HCT116 (cell line): ENCODE results near the gene RNF222. TPM values are rescaled to one million over a fixed set of nuclear protein-coding genes. Genes with fewer than 3 reads are reported as not detected.

Experiments
- ATAC-seq: fragments of 200-7000 bp; cut with Tn5 transposase; 2 replicates; pipeline ENCODE4 v1.9.1; 2020; ENCODE audit warnings: mild to moderate bottlenecking, moderate library complexity
- BruUV-seq: library from RNA; stranded (reverse); fragments of 400-500 nt; replicated peaks from 2 replicates; lab custom pipeline; 2021; lab: Mats Ljungman, UMichigan
- CTCF ChIA-PET: fragments of 300-600 bp; sonication (Branson Sonifier 250); formaldehyde crosslinking; loops from one replicate; lab custom pipeline; 2021; ENCODE audit warnings: antibody characterized with exemption; lab: Charles Lee
- POLR2A ChIA-PET: fragments of 300-600, 350-600 bp; sonication (Branson Sonifier 250); formaldehyde crosslinking; loops from one replicate; lab custom pipeline; 2021; ENCODE audit warnings: antibody characterized with exemption; lab: Charles Lee
- RAD21 ChIA-PET, 2 experiments: fragments of 300-600 bp; sonication (Branson Sonifier 250); formaldehyde crosslinking; loops; one replicate each; lab custom pipeline; 2023; ENCODE audit warnings: low total read pairs in 2 of 2; ENCODE audit not compliant: uncharacterized antibody in 2 of 2, unreplicated experiment in 2 of 2, low non-redundant PET in 1 of 2; lab: Charles Lee
- DNase-seq: peaks from one replicate; pipeline ENCODE4 v3.0.0-alpha.2; 2010; ENCODE audit warnings: low read depth, low spot score
- H2AFZ ChIP-seq: fragments of 200-600 bp; shearing (Covaris generic), sonication (generic); 2 replicates; pipeline ENCODE4 v1.6.1; 2017; ENCODE audit warnings: low read depth, mixed run types, mixed read lengths, antibody characterized with exemption, low read length; ENCODE audit not compliant: poor library complexity, severe bottlenecking
- H3K27ac ChIP-seq: 2 replicates; pipeline ENCODE4 v1.5.1; 2012; ENCODE audit warnings: low read depth, low read length
- H3K27me3 ChIP-seq: fragments of 200-600 bp; sonication (generic); 2 replicates; pipeline ENCODE4 v1.6.1; 2016; ENCODE audit warnings: mixed run types, low read length, mixed read lengths; ENCODE audit not compliant: insufficient read depth
- H3K36me3 ChIP-seq, 2 experiments: fragments of 200-500 bp in 1 of 2; fragments of 200-600 bp in 1 of 2; sonication (Bioruptor generic) in 1 of 2; sonication (generic) in 1 of 2; 2 replicates each; pipeline versions ENCODE4 v1.5.1 to v1.6.1; 2014 to 2016; ENCODE audit warnings: low read length in 2 of 2, inconsistent platforms in 1 of 2, mixed read lengths in 1 of 2, mixed run types in 1 of 2; ENCODE audit not compliant: insufficient read depth in 2 of 2, control insufficient read depth in 1 of 2
- H3K4me1 ChIP-seq, 2 experiments: fragments of 200-600 bp in 1 of 2; sonication (generic) in 1 of 2; 2 replicates each; pipeline versions ENCODE4 v1.5.1 to v1.6.1; 2012 to 2017; ENCODE audit warnings: low read length in 2 of 2, inconsistent platforms in 1 of 2, mild to moderate bottlenecking in 1 of 2, mixed read lengths in 1 of 2, mixed run types in 1 of 2, moderate library complexity in 1 of 2; ENCODE audit not compliant: insufficient read depth in 2 of 2, control insufficient read depth in 1 of 2
- H3K4me2 ChIP-seq: fragments of 200-600 bp; sonication (generic); 2 replicates; pipeline ENCODE4 v1.6.1; 2017; ENCODE audit warnings: mixed run types, low read length, mixed read lengths
- H3K4me3 ChIP-seq, 2 experiments: fragments of 200-600 bp in 1 of 2; sonication (generic) in 1 of 2; replicated peaks in 1 of 2; 2 replicates each; pipeline ENCODE4 v1.5.1; 2011 to 2016; ENCODE audit warnings: low read length in 2 of 2, control low read depth in 1 of 2, low read depth in 1 of 2, mild to moderate bottlenecking in 1 of 2, mixed read lengths in 1 of 2, mixed run types in 1 of 2
- H3K79me2 ChIP-seq: fragments of 200-600 bp; sonication (generic); 2 replicates; pipeline ENCODE4 v1.6.1; 2017; ENCODE audit warnings: mild to moderate bottlenecking, mixed run types, low read length, moderate library complexity, mixed read lengths; ENCODE audit not compliant: insufficient read depth
- H3K9ac ChIP-seq: fragments of 200-600 bp; sonication (generic); 2 replicates; pipeline ENCODE4 v1.6.1; 2016; ENCODE audit warnings: low read length, mixed read lengths
- H3K9me2 ChIP-seq: fragments of 200-600 bp; sonication (generic), shearing (Covaris generic); 2 replicates; pipeline ENCODE4 v1.6.1; 2017; ENCODE audit warnings: mixed run types, mild to moderate bottlenecking, moderate library complexity; ENCODE audit not compliant: insufficient read depth
- H3K9me3 ChIP-seq, 2 experiments: fragments of 200-500 bp in 1 of 2; fragments of 200-600 bp in 1 of 2; sonication (Bioruptor generic) in 1 of 2; sonication (generic) in 1 of 2; 2 replicates each; pipeline ENCODE4 v1.6.1; 2014 to 2017; ENCODE audit warnings: low read length in 2 of 2, mixed read lengths in 2 of 2, inconsistent platforms in 1 of 2, low read depth in 1 of 2, mild to moderate bottlenecking in 1 of 2, mixed run types in 1 of 2, moderate library complexity in 1 of 2; ENCODE audit not compliant: control insufficient read depth in 1 of 2, insufficient read depth in 1 of 2
- H4K20me1 ChIP-seq: fragments of 200-600 bp; sonication (generic), shearing (Covaris generic); 2 replicates; pipeline ENCODE4 v1.6.1; 2017; ENCODE audit warnings: mixed run types, mild to moderate bottlenecking, moderate library complexity; ENCODE audit not compliant: insufficient read depth
- CBX3 ChIP-seq: IDR thresholded peaks from 2 replicates; pipeline ENCODE4 v1.6.1; 2012; ENCODE audit warnings: low read depth
- CEBPB ChIP-seq: IDR thresholded peaks from 2 replicates; pipeline ENCODE4 v1.6.1; 2012; ENCODE audit warnings: low read depth
- EGR1 ChIP-seq: IDR thresholded peaks from 2 replicates; pipeline ENCODE4 v1.6.1; 2012; ENCODE audit warnings: low read depth
- ELF1 ChIP-seq: IDR thresholded peaks from 2 replicates; pipeline ENCODE4 v1.6.1; 2012; ENCODE audit warnings: low read depth, borderline replicate concordance
- EZH2 ChIP-seq: fragments of 200-600 bp; sonication (generic); IDR thresholded peaks from 2 replicates; pipeline ENCODE4 v1.6.1; 2017; ENCODE audit warnings: antibody characterized with exemption, mixed run types
- JUND ChIP-seq: IDR thresholded peaks from 2 replicates; pipeline ENCODE4 v1.6.1; 2012
- POLR2AphosphoS5 ChIP-seq: IDR thresholded peaks from 2 replicates; pipeline ENCODE4 v1.6.1; 2011; ENCODE audit warnings: mild to moderate bottlenecking, low read depth, low read length, moderate library complexity
- RAD21 ChIP-seq: IDR thresholded peaks from 2 replicates; pipeline ENCODE4 v1.6.1; 2012; ENCODE audit warnings: low read depth, mild to moderate bottlenecking
- SIN3A ChIP-seq: IDR thresholded peaks from 2 replicates; pipeline ENCODE4 v1.6.1; 2012; ENCODE audit warnings: low read depth
- SP1 ChIP-seq: IDR thresholded peaks from 2 replicates; pipeline ENCODE4 v1.6.1; 2012; ENCODE audit warnings: low read depth
- SRF ChIP-seq: IDR thresholded peaks from 2 replicates; pipeline ENCODE4 v1.6.1; 2012; ENCODE audit warnings: low read depth
- TCF7L2 ChIP-seq: IDR thresholded peaks from 2 replicates; pipeline ENCODE4 v1.7.0; 2011; ENCODE audit warnings: borderline replicate concordance, inconsistent platforms; ENCODE audit not compliant: insufficient read depth, insufficient read length; ENCODE audit errors: extremely low read depth
- YY1 ChIP-seq: IDR thresholded peaks from 2 replicates; pipeline ENCODE4 v1.6.1; 2011; ENCODE audit warnings: low read length, low read depth, moderate library complexity, mild to moderate bottlenecking; ENCODE audit not compliant: insufficient replicate concordance; ENCODE audit errors: extremely low read depth
- ZFX ChIP-seq: fragments of 450-650 bp; IDR thresholded peaks from 2 replicates; pipeline ENCODE4 v1.6.1; 2017
- ZNF274 ChIP-seq: fragments of 200-500 bp; sonication (Bioruptor generic); IDR thresholded peaks from 2 replicates; pipeline ENCODE4 v1.6.1; 2014; ENCODE audit warnings: mild to moderate bottlenecking, low read depth, low read length, inconsistent platforms
- intact Hi-C: fragments of 100-400 bp; cut with micrococcal nuclease; formaldehyde crosslinking; loops from 2 replicates; pipeline ENCODE4 v1.10.0; 2022
- total RNA-seq: library from RNA; stranded (reverse); gene quantifications from one replicate; pipeline ENCODE4 v1.2.1, GENCODE V29; 2021; ENCODE audit not compliant: unreplicated experiment
- TF ChIP-seq, protein P1 (sequence below): IDR thresholded peaks from 2 replicates; pipeline ENCODE4 v1.6.1; 2012
- TF ChIP-seq, protein P2 (sequence below): IDR thresholded peaks from 2 replicates; pipeline ENCODE4 v1.6.1; 2012
- TF ChIP-seq, protein P3 (sequence below): IDR thresholded peaks from 2 replicates; pipeline ENCODE4 v1.6.1; 2011; ENCODE audit warnings: mild to moderate bottlenecking, low read length, moderate library complexity; ENCODE audit not compliant: insufficient replicate concordance; ENCODE audit errors: extremely low read depth

Gene RNF222
- total RNA-seq, 1 experiment from 2014 or later = not detected

DNA sequence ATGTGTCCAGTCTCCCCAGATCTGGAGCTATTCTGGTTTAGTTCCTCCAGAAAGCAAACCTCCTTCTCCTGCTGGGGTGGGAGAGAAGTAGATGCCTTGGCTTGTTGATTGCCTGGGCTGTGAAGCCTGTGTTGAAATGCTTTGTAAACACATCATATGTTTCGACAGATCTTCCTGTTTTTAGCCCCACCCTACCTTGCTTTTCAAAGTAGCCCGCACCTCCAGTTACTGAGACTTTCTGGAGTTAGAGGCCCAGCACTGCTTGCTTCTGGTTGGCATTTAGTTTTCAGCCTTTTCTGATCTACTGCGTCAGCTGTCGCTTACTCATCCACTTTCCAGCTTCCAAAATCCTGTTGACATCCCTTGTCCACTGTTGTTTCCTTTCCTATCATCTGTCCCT, 20.2 kb upstream of the RNF222 start:
- intact Hi-C loops = no loop called here
- RAD21 ChIA-PET = no interaction called here
- Histone ChIP-seq H4K20me1 (no peaks in the 10 kb centered on the region), H3K9me2 (no peaks in the 10 kb centered on the region), H3K27ac (no peak overlapping the region), H3K9ac (no peak overlapping the region), H3K4me1 (peaks cover 6 to 10% of the 10 kb centered on the region in 2 experiments), H3K4me2 (no peak overlapping the region), H3K4me3 (no peak overlapping the region), H3K27me3 (peaks cover 6% of the 10 kb centered on the region; the same call in 1 of the 2 replicates), H3K79me2 (no peaks in the 10 kb centered on the region), H2AFZ (no peak overlapping the region), H3K36me3 (no peaks in the 10 kb centered on the region), H3K9me3 (no peaks in the 10 kb centered on the region)
- POLR2A ChIA-PET = interaction anchor here (1.2 kb wide), 1 partner anchor 18 kb away, joined by 3 read pairs; the partner anchor contains the start of gene NDEL1
- no peak for ATAC-seq
- DNase-seq = no peak
- CTCF ChIA-PET = no interaction called here
- no TSS peak for BruUV-seq
- TF ChIP-seq CEBPB (no peak), ZNF274 (no peak), TCF7L2 (no peak), SP1 (no peak), EGR1 (no peak)

DNA sequence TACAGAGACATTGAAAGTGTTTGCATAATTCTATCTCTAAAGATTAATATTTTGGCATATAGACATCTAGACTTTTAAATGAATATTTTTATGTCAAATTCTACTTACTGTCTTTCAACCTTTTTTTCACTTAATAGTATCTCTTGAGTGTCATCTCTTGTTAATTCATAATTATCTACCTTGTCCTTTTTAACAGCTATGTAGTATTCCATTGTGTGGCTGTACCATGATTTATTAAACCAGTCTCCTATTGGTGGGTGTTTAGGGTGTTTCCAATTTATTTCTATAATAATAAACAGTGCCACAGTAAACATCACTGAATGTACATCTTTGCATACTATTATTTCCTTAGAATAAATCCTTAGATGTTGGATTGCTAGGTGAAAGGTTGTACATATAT, 16.3 kb upstream of the RNF222 start:
- Histone ChIP-seq H3K9me3 (no peaks in the 10 kb centered on the region), H3K9me2 (no peaks in the 10 kb centered on the region), H3K9ac (no peak overlapping the region), H3K4me1 (peaks cover 2 to 17% of the 10 kb centered on the region in 2 experiments; a peak in 3 of 4 replicates), H3K27me3 (peaks cover 6% of the 10 kb centered on the region; the same call in 1 of the 2 replicates), H3K36me3 (no peaks in the 10 kb centered on the region), H4K20me1 (no peaks in the 10 kb centered on the region), H3K4me3 (no peak overlapping the region), H2AFZ (no peak overlapping the region), H3K4me2 (no peak overlapping the region), H3K27ac (no peak overlapping the region), H3K79me2 (no peaks in the 10 kb centered on the region)
- no peak for DNase-seq
- POLR2A ChIA-PET = no interaction called here
- CTCF ChIA-PET = no interaction called here
- BruUV-seq = no TSS peak
- RAD21 ChIA-PET = no interaction called here
- intact Hi-C loops = no loop called here
- TF ChIP-seq YY1 (no peak), SP1 (no peak), SIN3A (no peak), CBX3 (no peak), JUND (no peak), ZNF274 (no peak), ELF1 (no peak), TCF7L2 (no peak), ZFX (no peak), CEBPB (no peak), POLR2AphosphoS5 (no peak), SRF (no peak), EZH2 (no peak), EGR1 (no peak), RAD21 (no peak)
- TF ChIP-seq, protein P1, sequence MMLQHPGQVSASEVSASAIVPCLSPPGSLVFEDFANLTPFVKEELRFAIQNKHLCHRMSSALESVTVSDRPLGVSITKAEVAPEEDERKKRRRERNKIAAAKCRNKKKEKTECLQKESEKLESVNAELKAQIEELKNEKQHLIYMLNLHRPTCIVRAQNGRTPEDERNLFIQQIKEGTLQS = no peak
- TF ChIP-seq, protein P2, sequence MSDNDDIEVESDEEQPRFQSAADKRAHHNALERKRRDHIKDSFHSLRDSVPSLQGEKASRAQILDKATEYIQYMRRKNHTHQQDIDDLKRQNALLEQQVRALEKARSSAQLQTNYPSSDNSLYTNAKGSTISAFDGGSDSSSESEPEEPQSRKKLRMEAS = no peak
- TF ChIP-seq, protein P3, sequence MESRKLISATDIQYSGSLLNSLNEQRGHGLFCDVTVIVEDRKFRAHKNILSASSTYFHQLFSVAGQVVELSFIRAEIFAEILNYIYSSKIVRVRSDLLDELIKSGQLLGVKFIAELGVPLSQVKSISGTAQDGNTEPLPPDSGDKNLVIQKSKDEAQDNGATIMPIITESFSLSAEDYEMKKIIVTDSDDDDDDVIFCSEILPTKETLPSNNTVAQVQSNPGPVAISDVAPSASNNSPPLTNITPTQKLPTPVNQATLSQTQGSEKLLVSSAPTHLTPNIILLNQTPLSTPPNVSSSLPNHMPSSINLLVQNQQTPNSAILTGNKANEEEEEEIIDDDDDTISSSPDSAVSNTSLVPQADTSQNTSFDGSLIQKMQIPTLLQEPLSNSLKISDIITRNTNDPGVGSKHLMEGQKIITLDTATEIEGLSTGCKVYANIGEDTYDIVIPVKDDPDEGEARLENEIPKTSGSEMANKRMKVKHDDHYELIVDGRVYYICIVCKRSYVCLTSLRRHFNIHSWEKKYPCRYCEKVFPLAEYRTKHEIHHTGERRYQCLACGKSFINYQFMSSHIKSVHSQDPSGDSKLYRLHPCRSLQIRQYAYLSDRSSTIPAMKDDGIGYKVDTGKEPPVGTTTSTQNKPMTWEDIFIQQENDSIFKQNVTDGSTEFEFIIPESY = no peak
- no peak for ATAC-seq
